Measurements from ENCODE around the gene KSR2. TPM values are rescaled to one million over a fixed set of nuclear protein-coding genes. Genes with fewer than 3 reads are reported as not detected.
"Not testable (repeated sequence)": the region's sequence is repeated elsewhere in the genome, so short reads cannot be mapped to it uniquely, and the experiment has no call there.

Gene KSR2
- polyA plus RNA-seq, 1 donor from 2014 or later: not detected

DNA sequence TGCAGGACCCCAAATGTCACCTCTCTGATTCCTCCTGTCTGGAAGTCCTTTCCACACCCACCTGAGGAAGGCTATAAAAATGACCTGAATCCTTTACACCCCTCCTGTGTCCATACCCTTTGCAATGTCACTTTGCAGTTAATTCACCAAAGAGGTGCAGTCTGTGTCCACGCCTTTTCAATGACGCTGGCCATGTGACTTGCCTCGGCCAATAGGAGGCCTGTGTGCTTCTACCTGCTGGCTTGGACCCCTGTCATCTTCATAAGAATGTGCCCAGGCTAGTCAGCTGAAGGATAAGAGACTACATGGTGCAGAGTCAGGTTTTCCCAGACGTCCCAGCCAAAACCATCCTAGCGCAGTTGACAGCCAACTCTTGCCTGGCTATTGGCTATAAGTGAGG is 101.4 kb downstream of the KSR2 start:
- peaks cover 0 to 6% (median 0%) of the 10 kb centered on the region in 3 donors for H3K9me3 Mint-ChIP-seq
- H3K36me3 Mint-ChIP-seq: no peaks in the 10 kb centered on the region
- H3K27ac Mint-ChIP-seq: no peak overlapping the region
- no peak overlapping the region for H3K4me3 Mint-ChIP-seq
- H3K4me1 Mint-ChIP-seq: peaks cover 0 to 2% (median 0%) of the 10 kb centered on the region in 3 donors
- H3K27me3 Mint-ChIP-seq: peaks cover 6% of the 10 kb centered on the region

DNA sequence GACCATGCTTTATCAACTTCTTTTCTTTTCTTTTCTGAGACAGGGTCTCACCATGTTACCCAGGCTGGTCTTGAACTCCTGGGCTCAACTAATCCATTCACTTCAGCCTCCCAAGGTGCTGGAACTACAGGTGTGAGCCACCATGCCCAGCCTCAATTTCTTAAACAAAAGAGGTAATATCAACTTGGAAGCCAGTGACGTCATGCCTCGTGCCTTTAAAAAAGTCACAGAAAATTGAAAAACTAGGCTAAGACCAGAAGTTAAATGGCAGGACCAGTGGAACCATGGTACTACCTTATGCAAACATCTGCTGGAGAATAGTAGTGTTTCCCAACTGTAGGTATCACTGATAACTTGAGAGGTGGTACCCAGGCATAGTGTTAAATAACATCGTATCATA is 103.3 kb downstream of the KSR2 start:
- H3K9me3 Mint-ChIP-seq: peaks cover 0 to 6% (median 0%) of the 10 kb centered on the region in 3 donors
- peaks cover 7% of the 10 kb centered on the region for H3K27me3 Mint-ChIP-seq
- peaks cover 0 to 2% (median 0%) of the 10 kb centered on the region in 3 donors for H3K4me1 Mint-ChIP-seq
- H3K36me3 Mint-ChIP-seq: no peaks in the 10 kb centered on the region
- H3K4me3 Mint-ChIP-seq: no peak overlapping the region
- no peak overlapping the region for H3K27ac Mint-ChIP-seq

DNA sequence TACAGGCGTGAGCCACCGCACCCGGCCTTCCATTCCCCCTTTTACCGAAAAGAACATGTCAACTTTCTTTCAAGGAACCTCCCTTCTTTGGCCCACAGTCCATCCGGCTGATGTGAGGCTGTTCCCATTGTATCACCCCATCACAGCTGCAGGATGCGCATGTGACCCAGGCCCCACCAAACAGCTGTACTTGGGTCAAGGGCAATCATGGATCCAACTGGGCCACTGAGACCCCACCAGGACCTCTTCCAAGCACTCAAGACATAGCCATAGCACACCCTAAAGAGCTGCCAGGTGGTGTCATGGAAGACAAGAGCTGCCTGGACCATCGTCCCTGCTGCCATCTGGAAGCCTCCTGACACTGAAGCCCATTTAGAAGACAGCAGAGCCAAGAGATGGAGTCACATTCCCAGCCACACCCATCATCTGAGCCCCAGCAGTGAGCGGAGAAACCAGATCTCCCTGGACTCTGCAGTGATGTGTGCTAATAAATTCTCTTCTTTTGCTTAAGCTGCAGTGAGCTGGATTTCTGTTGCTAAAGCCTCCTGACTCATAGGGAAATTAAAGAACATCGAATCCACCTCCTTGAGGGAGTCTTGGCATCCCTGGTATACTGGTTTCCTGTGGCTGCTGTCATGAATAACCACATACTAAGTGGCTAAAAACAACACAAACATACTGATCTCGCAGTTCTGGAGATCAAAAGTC is 105.6 kb downstream of the KSR2 start:
- Mint-ChIP-seq H3K4me1 (no peaks in the 10 kb centered on the region), H3K27me3 (peaks cover 11% of the 10 kb centered on the region), H3K9me3 (peaks cover 0 to 6% (median 0%) of the 10 kb centered on the region in 3 donors), H3K27ac (no peak overlapping the region), H3K4me3 (no peak overlapping the region), H3K36me3 (no peaks in the 10 kb centered on the region)

GRCh38 chr12:117861691-117862090 is 107.1 kb downstream of the KSR2 start:
- H3K27ac Mint-ChIP-seq: no peak overlapping the region
- no peak overlapping the region for H3K4me3 Mint-ChIP-seq
- no peaks in the 10 kb centered on the region for H3K4me1 Mint-ChIP-seq
- no peaks in the 10 kb centered on the region for H3K36me3 Mint-ChIP-seq
- peaks cover 13% of the 10 kb centered on the region for H3K27me3 Mint-ChIP-seq
- H3K9me3 Mint-ChIP-seq: peaks cover 0 to 6% (median 0%) of the 10 kb centered on the region in 3 donors

DNA sequence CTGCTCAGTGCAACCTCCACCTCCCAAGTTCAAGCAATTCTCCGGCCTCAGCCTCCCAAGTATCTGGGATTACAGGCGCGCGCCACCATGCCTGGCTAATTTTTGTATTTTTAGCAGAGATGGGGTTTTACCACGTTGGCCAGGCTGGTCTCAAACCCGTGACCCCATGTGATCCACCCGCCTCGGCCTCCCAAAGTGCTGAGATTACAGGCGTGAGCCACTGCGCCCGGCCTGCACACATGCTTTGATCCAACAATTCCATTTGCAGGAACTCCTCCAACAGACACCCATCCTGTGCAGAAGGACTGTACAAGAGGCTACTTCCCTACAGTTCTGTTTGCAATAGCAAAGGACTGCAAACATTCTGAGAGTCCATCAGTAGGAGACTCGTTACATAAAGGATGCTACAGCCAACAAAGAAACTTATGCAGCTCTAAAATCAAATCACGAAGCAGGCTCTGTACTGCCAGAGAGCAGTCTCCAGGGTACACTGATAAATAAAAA is 108.0 kb downstream of the KSR2 start:
- H3K36me3 Mint-ChIP-seq, H3K4me1 Mint-ChIP-seq, H3K27ac Mint-ChIP-seq, H3K4me3 Mint-ChIP-seq, H3K9me3 Mint-ChIP-seq: not testable (repeated sequence)
- H3K27me3 Mint-ChIP-seq: peaks cover 13% of the 10 kb centered on the region

GRCh38 chr12:117860111-117860510 is 108.7 kb downstream of the KSR2 start:
- peaks cover 13% of the 10 kb centered on the region for H3K27me3 Mint-ChIP-seq
- H3K4me3 Mint-ChIP-seq: no peak overlapping the region
- H3K4me1 Mint-ChIP-seq: no peaks in the 10 kb centered on the region
- H3K36me3 Mint-ChIP-seq: no peaks in the 10 kb centered on the region
- H3K9me3 Mint-ChIP-seq: peaks cover 0 to 6% (median 0%) of the 10 kb centered on the region in 3 donors
- no peak overlapping the region for H3K27ac Mint-ChIP-seq

- H3K4me1 Mint-ChIP-seq: no peaks in the 10 kb centered on the region
- no peaks in the 10 kb centered on the region for H3K36me3 Mint-ChIP-seq
- peak overlapping the region in 1 of 3 donors; percentile 63 for H3K27ac Mint-ChIP-seq
- peaks cover 8% of the 10 kb centered on the region for H3K27me3 Mint-ChIP-seq
- H3K9me3 Mint-ChIP-seq: peaks cover 0 to 4% (median 0%) of the 10 kb centered on the region in 3 donors
- no peak overlapping the region for H3K4me3 Mint-ChIP-seq
Observed at GRCh38 chr12:117857632-117858612, 110.9 kb downstream of the KSR2 start.

DNA sequence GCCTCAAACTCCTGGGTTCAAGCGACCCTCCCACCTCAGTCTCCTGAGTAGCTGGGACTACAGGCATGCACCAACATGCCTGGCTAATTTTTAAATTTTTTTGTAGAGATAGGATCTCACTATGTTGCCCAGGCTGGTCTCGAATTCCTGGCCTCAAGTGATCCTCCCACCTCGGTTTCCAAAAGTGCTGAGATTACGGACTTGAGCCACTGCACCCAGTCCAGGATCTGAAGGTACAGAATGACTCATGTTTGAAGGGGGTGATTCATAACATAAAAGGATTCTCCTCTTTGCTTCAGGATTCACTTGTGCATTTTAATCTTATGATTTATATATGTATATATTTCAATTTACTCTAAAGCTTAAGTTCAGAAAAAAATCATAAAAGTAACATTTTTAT is 111.7 kb downstream of the KSR2 start:
- H3K36me3 Mint-ChIP-seq, H3K9me3 Mint-ChIP-seq, H3K27ac Mint-ChIP-seq, H3K4me1 Mint-ChIP-seq, H3K4me3 Mint-ChIP-seq, H3K27me3 Mint-ChIP-seq: not testable (repeated sequence)

- H3K27ac Mint-ChIP-seq: no peak overlapping the region
- peaks cover 6% of the 10 kb centered on the region for H3K27me3 Mint-ChIP-seq
- no peak overlapping the region for H3K4me3 Mint-ChIP-seq
- H3K9me3 Mint-ChIP-seq: peaks cover 0 to 4% (median 0%) of the 10 kb centered on the region in 3 donors
- no peaks in the 10 kb centered on the region for H3K4me1 Mint-ChIP-seq
- no peaks in the 10 kb centered on the region for H3K36me3 Mint-ChIP-seq
Observed at GRCh38 chr12:117855165-117855564, 113.6 kb downstream of the KSR2 start.

DNA sequence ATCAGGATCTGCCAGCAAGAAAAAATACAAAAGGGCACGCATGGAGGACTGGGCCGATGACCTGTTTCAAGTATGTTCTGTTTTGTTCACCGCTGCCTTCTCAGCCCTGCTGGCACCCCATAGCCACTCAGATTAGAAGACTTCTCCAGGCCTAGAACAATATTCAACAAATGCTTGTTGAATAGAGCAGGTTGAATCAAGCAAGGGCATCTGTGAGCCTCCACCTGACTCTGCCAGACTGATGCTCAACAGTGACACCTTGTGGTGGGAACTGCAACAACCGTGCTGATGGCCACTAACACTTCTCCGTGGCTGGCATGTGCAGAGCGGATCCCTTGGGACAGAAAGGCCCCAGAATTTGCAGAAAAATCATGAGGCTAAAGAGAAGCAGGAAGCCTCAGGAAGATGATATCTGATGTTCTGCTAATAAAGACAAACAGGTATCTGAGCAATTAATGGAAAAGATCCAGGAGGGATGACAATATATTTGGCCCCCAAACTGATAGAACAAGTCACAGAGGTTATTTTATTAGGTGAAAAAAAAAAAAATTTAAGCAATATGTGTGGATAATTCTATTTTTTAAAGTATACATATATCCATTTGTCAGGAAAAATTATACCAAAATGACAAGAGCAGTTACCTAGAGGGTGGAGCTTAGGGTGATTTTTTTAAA is 114.3 kb downstream of the KSR2 start:
- Mint-ChIP-seq H3K4me1 (no peaks in the 10 kb centered on the region), H3K9me3 (peaks cover 0 to 4% (median 0%) of the 10 kb centered on the region in 3 donors), H3K4me3 (no peak overlapping the region), H3K27me3 (peaks cover 8% of the 10 kb centered on the region), H3K36me3 (no peaks in the 10 kb centered on the region), H3K27ac (no peak overlapping the region)

GRCh38 chr12:117853600-117853999 is 115.2 kb downstream of the KSR2 start:
- Mint-ChIP-seq H3K27me3 (peaks cover 8% of the 10 kb centered on the region), H3K36me3 (no peaks in the 10 kb centered on the region), H3K9me3 (peaks cover 0 to 4% (median 0%) of the 10 kb centered on the region in 3 donors), H3K4me3 (no peak overlapping the region), H3K27ac (no peak overlapping the region), H3K4me1 (no peaks in the 10 kb centered on the region)

DNA sequence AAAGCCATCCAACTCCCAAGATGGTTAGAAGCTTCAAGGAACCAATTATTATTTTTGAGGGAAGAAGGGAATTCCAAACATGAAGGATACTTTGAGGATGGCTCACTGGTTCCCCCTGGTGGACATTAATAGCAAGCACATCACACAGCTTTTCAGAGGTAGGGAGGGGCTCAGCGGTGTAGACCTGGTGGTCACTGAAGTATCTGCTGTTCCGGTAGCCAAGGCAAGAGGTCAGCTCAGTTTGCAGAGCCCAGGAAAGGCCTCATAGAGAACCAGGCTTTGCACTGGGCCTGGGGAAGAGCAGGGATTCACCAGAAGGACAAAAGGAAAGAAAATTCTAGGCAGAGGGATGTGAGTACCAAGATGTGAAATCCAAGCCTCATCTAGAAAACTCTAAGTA is 118.7 kb downstream of the KSR2 start:
- Mint-ChIP-seq H3K4me3 (no peak overlapping the region), H3K27me3 (peaks cover 17% of the 10 kb centered on the region), H3K27ac (no peak overlapping the region), H3K36me3 (no peaks in the 10 kb centered on the region), H3K9me3 (peaks cover 0 to 4% (median 0%) of the 10 kb centered on the region in 3 donors), H3K4me1 (no peaks in the 10 kb centered on the region)

GRCh38 chr12:117847371-117847770 is 121.4 kb downstream of the KSR2 start:
- Mint-ChIP-seq H3K4me1 (no peaks in the 10 kb centered on the region), H3K36me3 (no peaks in the 10 kb centered on the region), H3K27me3 (peaks cover 15% of the 10 kb centered on the region), H3K9me3 (peaks cover 0 to 5% (median 3%) of the 10 kb centered on the region in 3 donors), H3K4me3 (no peak overlapping the region), H3K27ac (no peak overlapping the region)

DNA sequence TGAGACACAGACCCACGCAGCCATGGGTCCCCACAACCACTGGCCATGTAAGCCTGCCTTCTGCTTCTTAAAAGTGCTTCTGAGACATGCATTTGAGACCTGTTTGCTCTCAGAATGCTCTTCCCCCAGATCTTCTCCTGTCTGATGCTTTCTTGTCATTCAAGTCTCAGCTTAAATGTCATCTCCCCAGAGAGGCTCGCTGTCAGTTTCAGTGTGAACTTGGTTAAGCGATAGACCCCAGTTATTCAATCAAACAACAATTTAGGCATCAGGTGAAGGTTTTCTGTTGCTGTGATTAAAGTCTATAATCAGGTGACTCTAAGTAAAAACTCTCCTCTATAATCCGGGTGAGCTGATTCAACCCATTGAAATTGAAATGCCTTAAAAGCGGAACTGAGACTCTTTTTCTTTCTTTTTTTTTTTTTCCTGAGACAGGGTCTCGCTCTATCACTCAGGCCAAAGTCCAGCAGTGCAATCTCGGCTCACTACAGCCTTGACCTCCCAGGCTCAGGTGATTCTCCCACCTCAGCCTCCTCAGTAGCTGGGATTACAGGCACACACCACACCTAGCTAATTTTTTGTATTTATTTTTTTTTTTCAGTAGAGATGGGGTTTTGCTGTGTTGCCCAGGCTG is 123.4 kb downstream of the KSR2 start:
- Mint-ChIP-seq H3K9me3 (peaks cover 0 to 6% (median 5%) of the 10 kb centered on the region in 3 donors), H3K36me3 (no peaks in the 10 kb centered on the region), H3K27me3 (peaks cover 18% of the 10 kb centered on the region), H3K27ac (no peak overlapping the region), H3K4me3 (no peak overlapping the region), H3K4me1 (peaks cover 0 to 3% (median 0%) of the 10 kb centered on the region in 3 donors)

Data from IgD-negative memory B cell (primary cell).